ENCODE data around the gene LILRA1.
"Not testable (repeated sequence)": the region's sequence is repeated elsewhere in the genome, so short reads cannot be mapped to it uniquely, and the experiment has no call there.

Gene LILRA1

DNA sequence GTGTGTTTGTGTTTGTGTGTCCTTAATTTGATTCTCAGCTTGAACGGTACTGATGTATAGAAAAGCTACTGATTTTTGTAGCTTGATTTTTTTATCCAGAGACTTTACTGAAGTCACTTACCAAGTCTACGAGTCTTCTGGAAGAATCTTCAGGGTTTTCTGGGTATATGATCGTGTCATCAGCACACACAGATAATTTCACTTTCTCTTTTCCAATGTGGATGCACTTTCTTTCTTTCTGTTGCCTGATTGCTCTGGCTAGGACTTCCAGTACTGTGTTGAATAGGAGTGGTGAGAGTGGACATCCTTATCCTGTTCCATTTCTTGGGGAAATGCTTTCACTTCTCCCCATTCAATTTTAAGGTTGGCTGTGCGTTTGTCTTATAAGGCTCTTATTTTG lies 29.0 kb downstream of the LILRA1 start:
- H3K4me3 Mint-ChIP-seq = no peak overlapping the region
- H3K9me3 Mint-ChIP-seq = peaks cover 42% of the 10 kb centered on the region
- H3K36me3 Mint-ChIP-seq (ENCODE audit: low read depth) = no peaks in the 10 kb centered on the region
- TF ChIP-seq, protein P1, sequence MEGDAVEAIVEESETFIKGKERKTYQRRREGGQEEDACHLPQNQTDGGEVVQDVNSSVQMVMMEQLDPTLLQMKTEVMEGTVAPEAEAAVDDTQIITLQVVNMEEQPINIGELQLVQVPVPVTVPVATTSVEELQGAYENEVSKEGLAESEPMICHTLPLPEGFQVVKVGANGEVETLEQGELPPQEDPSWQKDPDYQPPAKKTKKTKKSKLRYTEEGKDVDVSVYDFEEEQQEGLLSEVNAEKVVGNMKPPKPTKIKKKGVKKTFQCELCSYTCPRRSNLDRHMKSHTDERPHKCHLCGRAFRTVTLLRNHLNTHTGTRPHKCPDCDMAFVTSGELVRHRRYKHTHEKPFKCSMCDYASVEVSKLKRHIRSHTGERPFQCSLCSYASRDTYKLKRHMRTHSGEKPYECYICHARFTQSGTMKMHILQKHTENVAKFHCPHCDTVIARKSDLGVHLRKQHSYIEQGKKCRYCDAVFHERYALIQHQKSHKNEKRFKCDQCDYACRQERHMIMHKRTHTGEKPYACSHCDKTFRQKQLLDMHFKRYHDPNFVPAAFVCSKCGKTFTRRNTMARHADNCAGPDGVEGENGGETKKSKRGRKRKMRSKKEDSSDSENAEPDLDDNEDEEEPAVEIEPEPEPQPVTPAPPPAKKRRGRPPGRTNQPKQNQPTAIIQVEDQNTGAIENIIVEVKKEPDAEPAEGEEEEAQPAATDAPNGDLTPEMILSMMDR (IDR thresholded peaks at IDR 0.05; ENCODE audit: unreplicated experiment in 3 of 3) = no peak
- H3K4me1 Mint-ChIP-seq = no peaks in the 10 kb centered on the region
- no peaks in the 10 kb centered on the region for H3K27me3 Mint-ChIP-seq (ENCODE audit: low read depth)
- no peak overlapping the region for H3K27ac Mint-ChIP-seq

DNA sequence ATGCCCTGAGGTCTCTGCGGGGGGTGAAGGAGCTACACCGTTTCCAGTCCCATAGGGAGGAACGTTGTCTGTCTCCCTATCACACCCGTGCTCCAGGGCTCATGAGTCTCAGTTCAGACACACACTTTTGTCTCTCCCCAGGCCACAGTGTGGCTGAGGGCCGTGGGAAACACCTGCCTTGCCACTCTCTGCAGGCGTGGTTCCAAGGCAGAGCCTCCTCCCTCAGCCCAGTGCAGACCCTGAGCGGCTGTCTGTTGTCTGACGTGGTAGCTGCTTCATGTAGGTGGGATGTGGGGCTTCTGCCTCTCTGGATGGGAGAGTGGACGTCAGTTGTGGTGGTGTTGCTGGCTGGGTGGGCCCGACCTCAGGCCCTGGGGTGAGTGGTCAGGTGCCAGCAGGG lies 30.8 kb downstream of the LILRA1 start:
- H3K27ac Mint-ChIP-seq; H3K27me3 Mint-ChIP-seq (ENCODE audit: low read depth); H3K4me1 Mint-ChIP-seq; H3K4me3 Mint-ChIP-seq; H3K36me3 Mint-ChIP-seq (ENCODE audit: low read depth): not testable (repeated sequence)
- H3K9me3 Mint-ChIP-seq = peaks cover 54% of the 10 kb centered on the region

DNA sequence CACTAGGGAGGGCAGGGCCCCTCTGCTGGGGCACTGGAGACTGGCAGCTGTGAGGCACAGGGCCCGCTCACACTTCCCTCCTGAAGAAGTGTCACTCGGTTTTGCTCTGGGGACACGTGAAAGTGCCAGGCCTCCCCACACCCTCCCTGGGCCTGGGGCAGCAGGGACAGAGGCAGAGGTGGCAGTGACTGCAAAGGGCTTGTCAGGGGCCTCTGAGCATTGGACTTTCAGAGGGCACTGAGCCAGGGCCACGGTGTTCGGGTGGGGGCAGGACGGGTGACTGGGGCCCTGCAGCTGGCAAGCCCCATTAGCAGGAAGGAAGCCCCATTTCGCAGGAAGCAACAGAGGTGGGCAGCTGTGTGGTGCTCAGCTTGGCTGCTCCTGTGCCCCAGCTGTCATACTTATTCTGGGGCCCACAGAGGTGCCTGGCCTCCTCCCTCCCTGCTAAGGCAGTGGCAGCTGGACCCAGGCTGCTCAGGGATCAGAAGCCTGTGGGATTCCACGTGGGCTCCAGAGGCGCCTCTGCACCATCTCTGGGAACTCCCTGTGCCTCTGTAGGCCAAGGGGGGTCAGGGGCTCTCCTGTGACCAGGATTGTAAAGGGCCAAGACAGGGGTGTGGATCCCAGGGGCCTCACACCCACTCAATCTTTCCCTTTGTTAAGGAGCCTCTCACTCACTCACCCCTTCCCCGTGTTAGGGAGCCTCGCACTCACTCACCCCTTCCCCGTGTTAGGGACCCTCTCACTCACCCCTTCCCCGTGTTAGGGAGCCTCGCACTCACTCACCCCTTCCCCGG lies 31.7 kb downstream of the LILRA1 start:
- H3K4me1 Mint-ChIP-seq; H3K36me3 Mint-ChIP-seq (ENCODE audit: low read depth); H3K27me3 Mint-ChIP-seq (ENCODE audit: low read depth); H3K4me3 Mint-ChIP-seq; H3K27ac Mint-ChIP-seq: not testable (repeated sequence)
- peaks cover 59% of the 10 kb centered on the region for H3K9me3 Mint-ChIP-seq

DNA sequence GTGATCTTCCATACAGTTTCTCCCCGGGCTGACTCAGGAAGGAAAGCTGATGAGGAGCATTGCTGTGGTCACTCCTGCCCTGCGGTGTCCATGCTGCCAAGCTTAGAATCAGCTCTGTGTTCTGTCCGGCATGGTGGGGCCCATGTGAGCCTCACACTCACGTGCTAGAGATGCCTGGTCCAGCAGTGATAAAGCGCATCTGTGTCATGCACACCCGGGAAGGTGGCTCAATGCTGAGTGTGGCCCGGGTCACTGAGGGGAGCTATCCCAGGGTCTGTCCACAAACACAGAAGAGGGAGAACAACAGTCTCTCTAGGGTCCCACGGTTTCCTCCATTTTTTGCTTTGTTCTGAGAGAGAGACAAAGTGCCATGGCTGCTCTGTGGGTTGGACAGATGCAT lies 33.3 kb downstream of the LILRA1 start:
- Mint-ChIP-seq H3K4me3 (no peak overlapping the region), H3K36me3 (ENCODE audit: low read depth) (no peaks in the 10 kb centered on the region), H3K4me1 (no peaks in the 10 kb centered on the region), H3K9me3 (peaks cover 65% of the 10 kb centered on the region), H3K27ac (no peak overlapping the region), H3K27me3 (ENCODE audit: low read depth) (no peaks in the 10 kb centered on the region)
- TF ChIP-seq, protein P1 (IDR thresholded peaks at IDR 0.05; ENCODE audit: unreplicated experiment in 3 of 3) = no peak

DNA sequence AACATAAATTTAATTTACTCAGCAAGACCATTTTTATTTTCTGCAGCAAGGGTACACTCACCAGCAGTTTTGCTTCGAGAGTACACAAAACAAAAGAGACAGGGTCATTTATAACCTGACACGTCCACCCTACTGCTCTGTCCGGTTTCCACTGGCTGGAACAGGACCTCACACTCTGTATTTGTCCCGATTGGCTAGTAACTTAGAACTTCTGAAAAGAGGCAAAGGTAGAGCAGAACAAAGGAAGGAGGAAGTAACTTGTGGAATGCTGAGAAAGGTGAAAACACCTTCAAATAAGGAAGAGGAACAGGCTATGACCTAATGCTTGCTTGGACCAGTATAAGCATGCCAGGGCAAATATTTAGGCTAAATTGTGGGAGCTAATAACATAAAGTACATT lies 34.5 kb downstream of the LILRA1 start:
- H3K36me3 Mint-ChIP-seq (ENCODE audit: low read depth); H3K27me3 Mint-ChIP-seq (ENCODE audit: low read depth); H3K4me1 Mint-ChIP-seq; H3K4me3 Mint-ChIP-seq; H3K27ac Mint-ChIP-seq: not testable (repeated sequence)
- H3K9me3 Mint-ChIP-seq = peaks cover 64% of the 10 kb centered on the region

DNA sequence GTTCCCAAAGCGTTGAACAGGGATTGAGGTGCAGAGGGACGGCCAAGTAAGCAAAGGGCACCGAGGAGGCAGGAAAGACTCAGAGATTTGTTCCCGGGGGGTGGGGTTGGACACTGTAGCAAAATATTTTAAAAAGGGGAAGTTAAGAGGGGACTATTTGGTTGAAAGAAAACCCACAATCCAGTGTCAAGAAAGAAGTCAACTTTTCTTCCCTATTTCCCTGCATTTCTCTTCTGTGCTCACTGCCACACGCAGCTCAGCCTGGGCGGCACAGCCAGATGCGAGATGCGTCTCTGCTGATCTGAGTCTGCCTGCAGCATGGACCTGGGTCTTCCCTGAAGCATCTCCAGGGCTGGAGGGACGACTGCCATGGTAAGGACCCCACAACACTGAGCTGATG lies 36.8 kb downstream of the LILRA1 start, which contains the start of gene LILRB1:
Gene LILRB1 (plus strand): TSS at position 223 of the 400 bp plus-strand sequence. CDS start 590 bp downstream, outside the sequence.
- H3K9me3 Mint-ChIP-seq = peaks cover 54% of the 10 kb centered on the region
- not testable (repeated sequence) for H3K27me3 Mint-ChIP-seq (ENCODE audit: low read depth); H3K36me3 Mint-ChIP-seq (ENCODE audit: low read depth); H3K4me3 Mint-ChIP-seq; H3K27ac Mint-ChIP-seq; H3K4me1 Mint-ChIP-seq

DNA sequence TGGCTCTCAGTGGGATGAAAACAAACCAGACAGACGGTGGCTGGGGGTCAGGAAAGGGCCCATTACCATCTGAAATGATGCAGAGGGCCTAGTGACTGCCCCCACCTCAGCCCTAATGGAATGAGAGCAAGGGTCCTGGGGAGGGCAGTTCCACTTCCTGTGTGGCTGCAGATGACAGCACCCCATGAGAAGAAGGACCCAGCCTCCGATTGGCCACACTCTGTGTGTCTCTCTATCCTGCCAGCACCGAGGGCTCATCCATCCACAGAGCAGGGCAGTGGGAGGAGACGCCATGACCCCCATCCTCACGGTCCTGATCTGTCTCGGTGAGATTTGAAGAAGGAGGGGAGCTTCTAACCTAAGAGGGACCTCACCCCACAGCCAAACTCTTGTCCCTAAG lies 37.4 kb downstream of the LILRA1 start:
- peaks cover 50% of the 10 kb centered on the region for H3K9me3 Mint-ChIP-seq
- no peaks in the 10 kb centered on the region for H3K4me1 Mint-ChIP-seq
- H3K4me3 Mint-ChIP-seq = no peak overlapping the region
- no peaks in the 10 kb centered on the region for H3K27me3 Mint-ChIP-seq (ENCODE audit: low read depth)
- no peak overlapping the region for H3K27ac Mint-ChIP-seq
- no peaks in the 10 kb centered on the region for H3K36me3 Mint-ChIP-seq (ENCODE audit: low read depth)
- TF ChIP-seq, protein P1 (IDR thresholded peaks at IDR 0.05; ENCODE audit: unreplicated experiment in 3 of 3) = no peak

DNA sequence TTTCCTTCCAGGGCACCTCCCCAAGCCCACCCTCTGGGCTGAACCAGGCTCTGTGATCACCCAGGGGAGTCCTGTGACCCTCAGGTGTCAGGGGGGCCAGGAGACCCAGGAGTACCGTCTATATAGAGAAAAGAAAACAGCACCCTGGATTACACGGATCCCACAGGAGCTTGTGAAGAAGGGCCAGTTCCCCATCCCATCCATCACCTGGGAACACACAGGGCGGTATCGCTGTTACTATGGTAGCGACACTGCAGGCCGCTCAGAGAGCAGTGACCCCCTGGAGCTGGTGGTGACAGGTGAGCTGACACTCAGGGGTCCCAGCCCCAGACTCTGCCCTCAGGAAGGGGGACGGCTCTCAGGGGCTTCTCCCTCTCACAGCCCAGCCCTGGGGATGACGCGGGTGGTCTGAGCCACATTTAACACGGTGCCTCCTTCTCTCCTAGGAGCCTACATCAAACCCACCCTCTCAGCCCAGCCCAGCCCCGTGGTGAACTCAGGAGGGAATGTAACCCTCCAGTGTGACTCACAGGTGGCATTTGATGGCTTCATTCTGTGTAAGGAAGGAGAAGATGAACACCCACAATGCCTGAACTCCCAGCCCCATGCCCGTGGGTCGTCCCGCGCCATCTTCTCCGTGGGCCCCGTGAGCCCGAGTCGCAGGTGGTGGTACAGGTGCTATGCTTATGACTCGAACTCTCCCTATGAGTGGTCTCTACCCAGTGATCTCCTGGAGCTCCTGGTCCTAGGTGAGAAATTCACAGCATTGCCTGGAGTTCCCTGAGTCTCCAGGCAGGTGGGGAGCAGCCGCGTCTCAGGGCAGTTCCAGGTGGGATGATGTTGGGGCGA lies 38.3 kb downstream of the LILRA1 start:
- not testable (repeated sequence) for H3K4me1 Mint-ChIP-seq; H3K27ac Mint-ChIP-seq; H3K27me3 Mint-ChIP-seq (ENCODE audit: low read depth); H3K36me3 Mint-ChIP-seq (ENCODE audit: low read depth); H3K4me3 Mint-ChIP-seq
- H3K9me3 Mint-ChIP-seq = peaks cover 42% of the 10 kb centered on the region

DNA sequence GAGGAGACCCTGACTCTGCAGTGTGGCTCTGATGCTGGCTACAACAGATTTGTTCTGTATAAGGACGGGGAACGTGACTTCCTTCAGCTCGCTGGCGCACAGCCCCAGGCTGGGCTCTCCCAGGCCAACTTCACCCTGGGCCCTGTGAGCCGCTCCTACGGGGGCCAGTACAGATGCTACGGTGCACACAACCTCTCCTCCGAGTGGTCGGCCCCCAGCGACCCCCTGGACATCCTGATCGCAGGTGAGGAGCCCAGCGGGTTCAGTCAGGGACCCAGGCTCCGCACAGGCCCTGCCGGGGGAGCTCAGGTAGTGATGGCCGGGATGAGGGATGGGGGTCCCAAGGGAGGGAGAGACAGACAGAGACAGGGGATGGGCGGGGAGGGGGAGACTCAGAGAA lies 39.1 kb downstream of the LILRA1 start:
- not testable (repeated sequence) for H3K27me3 Mint-ChIP-seq (ENCODE audit: low read depth); H3K27ac Mint-ChIP-seq; H3K36me3 Mint-ChIP-seq (ENCODE audit: low read depth); H3K4me3 Mint-ChIP-seq; H3K4me1 Mint-ChIP-seq
- peaks cover 43% of the 10 kb centered on the region for H3K9me3 Mint-ChIP-seq

Measured in nephron (organoid).